ENCODE data around the gene RGL4.
"Not testable (repeated sequence)": the region's sequence is repeated elsewhere in the genome, so short reads cannot be mapped to it uniquely, and the experiment has no call there.

RGL4 gene

DNA sequence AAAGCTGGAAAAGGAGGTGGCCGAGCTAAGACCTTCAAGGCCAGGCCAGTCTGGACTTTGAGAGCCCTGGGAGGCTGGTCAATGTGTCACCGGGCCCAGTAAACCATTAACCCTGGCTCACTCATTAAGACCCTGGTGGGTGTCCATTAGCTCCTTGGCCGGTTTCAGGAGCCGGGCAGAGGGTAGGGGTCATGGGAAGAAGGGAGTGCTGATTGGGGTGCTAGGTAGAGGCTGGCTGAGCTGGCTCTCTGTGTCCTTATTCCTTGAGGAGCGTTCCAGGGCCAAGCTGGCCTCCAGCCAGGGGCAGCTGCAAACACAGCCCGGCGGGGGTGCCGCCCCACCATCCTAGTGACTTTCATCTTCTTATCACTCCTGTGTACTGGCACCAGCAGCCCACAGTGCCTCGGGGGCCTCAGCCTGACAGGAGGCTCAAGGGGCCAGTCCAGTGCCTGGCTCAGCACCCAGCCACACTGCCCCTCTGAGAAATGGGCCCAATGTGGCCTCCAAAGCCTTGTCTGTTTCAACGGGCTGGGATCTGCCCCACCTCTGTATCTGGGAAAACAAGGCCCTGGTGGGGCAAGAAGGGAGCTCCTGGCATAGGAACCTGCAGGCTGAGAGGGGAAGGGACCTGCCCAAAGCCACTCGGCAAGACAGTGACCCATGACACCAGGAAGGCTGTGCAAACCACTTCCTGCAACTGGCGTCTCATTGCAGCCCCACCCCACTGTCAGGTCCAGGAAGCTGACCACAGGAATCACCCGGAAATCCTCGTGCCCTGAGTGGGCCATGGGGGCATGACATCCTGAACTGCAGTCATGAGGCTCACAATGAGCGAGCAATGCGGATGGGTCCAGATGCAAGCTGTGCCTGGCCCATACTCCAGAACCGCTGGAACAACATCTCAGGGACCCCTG, 15.1 kb upstream of the RGL4 start:
- H3K4me3 ChIP-seq (ENCODE audit: low read length): no peak overlapping the region
- TF ChIP-seq, protein P1, sequence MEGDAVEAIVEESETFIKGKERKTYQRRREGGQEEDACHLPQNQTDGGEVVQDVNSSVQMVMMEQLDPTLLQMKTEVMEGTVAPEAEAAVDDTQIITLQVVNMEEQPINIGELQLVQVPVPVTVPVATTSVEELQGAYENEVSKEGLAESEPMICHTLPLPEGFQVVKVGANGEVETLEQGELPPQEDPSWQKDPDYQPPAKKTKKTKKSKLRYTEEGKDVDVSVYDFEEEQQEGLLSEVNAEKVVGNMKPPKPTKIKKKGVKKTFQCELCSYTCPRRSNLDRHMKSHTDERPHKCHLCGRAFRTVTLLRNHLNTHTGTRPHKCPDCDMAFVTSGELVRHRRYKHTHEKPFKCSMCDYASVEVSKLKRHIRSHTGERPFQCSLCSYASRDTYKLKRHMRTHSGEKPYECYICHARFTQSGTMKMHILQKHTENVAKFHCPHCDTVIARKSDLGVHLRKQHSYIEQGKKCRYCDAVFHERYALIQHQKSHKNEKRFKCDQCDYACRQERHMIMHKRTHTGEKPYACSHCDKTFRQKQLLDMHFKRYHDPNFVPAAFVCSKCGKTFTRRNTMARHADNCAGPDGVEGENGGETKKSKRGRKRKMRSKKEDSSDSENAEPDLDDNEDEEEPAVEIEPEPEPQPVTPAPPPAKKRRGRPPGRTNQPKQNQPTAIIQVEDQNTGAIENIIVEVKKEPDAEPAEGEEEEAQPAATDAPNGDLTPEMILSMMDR (IDR thresholded peaks at IDR 0.05; ENCODE audit: insufficient read depth, low read depth, low read length, missing control alignments): no peak
- no peak for DNase-seq (ENCODE audit: low read depth)

GRCh38 chr22:23676841-23677700, 13.7 kb upstream of the RGL4 start:
- not testable (repeated sequence) for H3K4me3 ChIP-seq (ENCODE audit: low read length); DNase-seq (ENCODE audit: low read depth)

DNA sequence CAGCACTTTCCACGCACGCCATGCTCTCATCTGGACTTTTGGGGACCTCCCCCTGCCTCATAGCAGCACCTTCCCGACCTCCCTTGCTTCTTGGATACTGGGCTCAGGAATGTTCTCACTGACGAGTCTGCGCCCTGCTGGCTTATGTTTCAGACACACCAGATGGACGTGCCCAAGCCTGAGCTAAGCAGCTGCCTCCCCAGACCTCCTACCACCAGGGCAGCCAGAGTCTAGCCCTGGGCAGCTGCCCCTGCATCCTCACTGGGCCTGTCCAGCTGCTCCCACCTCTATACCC, 13.2 kb upstream of the RGL4 start:
- TF ChIP-seq, protein P1 (IDR thresholded peaks at IDR 0.05; ENCODE audit: insufficient read depth, low read depth, low read length, missing control alignments): no peak
- H3K4me3 ChIP-seq (ENCODE audit: low read length): no peak overlapping the region
- DNase-seq (ENCODE audit: low read depth): no peak

GRCh38 chr22:23678133-23678532, 12.7 kb upstream of the RGL4 start:
- H3K4me3 ChIP-seq (ENCODE audit: low read length): no peak overlapping the region
- TF ChIP-seq, protein P1 (IDR thresholded peaks at IDR 0.05; ENCODE audit: insufficient read depth, low read depth, low read length, missing control alignments): no peak

GRCh38 chr22:23681026-23681809, 9.6 kb upstream of the RGL4 start:
- DNase-seq (ENCODE audit: low read depth): no peak
- H3K4me3 ChIP-seq (ENCODE audit: low read length): no peak overlapping the region
- TF ChIP-seq, protein P1 (IDR thresholded peaks at IDR 0.05; ENCODE audit: insufficient read depth, low read depth, low read length, missing control alignments): no peak

More at GRCh38 chr22:23678133-23678532, 12.7 kb upstream of the RGL4 start:
- DNase-seq (ENCODE audit: low read depth): no peak

GRCh38 chr22:23682077-23682476, 8.7 kb upstream of the RGL4 start:
- TF ChIP-seq, protein P1 (IDR thresholded peaks at IDR 0.05; ENCODE audit: insufficient read depth, low read depth, low read length, missing control alignments): no peak
- no peak for DNase-seq (ENCODE audit: low read depth)
- H3K4me3 ChIP-seq (ENCODE audit: low read length): no peak overlapping the region

Data from epithelial cell of esophagus (primary cell).